Stimulated activated naive B cell treated with anti-CD40 and anti-IgM and Interleukin-4, amounts not matched to agents 10 μg/mL and 1 μg/mL and 100 μg/mL, for 72 hours (primary cell): ENCODE results near the gene BAHCC1.
A peak's percentile ranks its signal among the peaks of the same experiment; 100 is the strongest.

ENCODE experiments used
- ATAC-seq, 2 donors: fragments of 150-1000 bp; cut with Tn5 transposase; replicated peaks; 2 replicates each; pipeline ENCODE4 v1.10.0; 2021; ENCODE audit warnings: moderate library complexity in 1 of 2
- DNase-seq: peaks from one replicate; pipeline ENCODE4 v3.0.0; 2021
- H3K27ac Mint-ChIP-seq: one replicate; pipeline ENCODE4 v1.8.0; 2022; ENCODE audit warnings: mild to moderate bottlenecking, mixed read lengths
- H3K27me3 Mint-ChIP-seq, 2 donors: one replicate each; pipeline ENCODE4 v1.8.0; 2022; ENCODE audit warnings: mixed read lengths in 2 of 2
- H3K36me3 Mint-ChIP-seq, 2 donors: one replicate each; pipeline ENCODE4 v1.8.0; 2022; ENCODE audit warnings: mixed read lengths in 2 of 2, mild to moderate bottlenecking in 1 of 2
- H3K4me1 Mint-ChIP-seq, 2 donors: one replicate each; pipeline ENCODE4 v1.8.0; 2022; ENCODE audit warnings: mixed read lengths in 2 of 2, mild to moderate bottlenecking in 1 of 2
- H3K4me3 Mint-ChIP-seq, 2 donors: one replicate each; pipeline ENCODE4 v1.8.0; 2022; ENCODE audit warnings: mild to moderate bottlenecking in 2 of 2, mixed read lengths in 2 of 2, moderate library complexity in 1 of 2
- H3K9me3 Mint-ChIP-seq, 2 donors: one replicate each; pipeline ENCODE4 v1.8.0; 2022; ENCODE audit warnings: mixed read lengths in 2 of 2, mild to moderate bottlenecking in 1 of 2

BAHCC1 gene

GRCh38 chr17:81447331-81447933 is 52.2 kb downstream of the BAHCC1 start:
- H3K36me3 Mint-ChIP-seq = no peaks in the 10 kb centered on the region
- ATAC-seq (no peak), DNase-seq (no peak)
- peaks cover 7 to 9% of the 10 kb centered on the region in 2 donors for H3K4me1 Mint-ChIP-seq
- H3K27ac Mint-ChIP-seq = no peak overlapping the region
- no peak overlapping the region for H3K4me3 Mint-ChIP-seq
- H3K27me3 Mint-ChIP-seq = peaks cover 10 to 18% of the 10 kb centered on the region in 2 donors
- no peaks in the 10 kb centered on the region for H3K9me3 Mint-ChIP-seq

- no peaks in the 10 kb centered on the region for H3K36me3 Mint-ChIP-seq
- ATAC-seq (peak in 1 of 2 donors; percentile 55), DNase-seq (no peak)
- H3K27ac Mint-ChIP-seq = no peak overlapping the region
- peaks cover 14 to 19% of the 10 kb centered on the region in 2 donors for H3K27me3 Mint-ChIP-seq
- no peaks in the 10 kb centered on the region for H3K9me3 Mint-ChIP-seq
- no peak overlapping the region for H3K4me3 Mint-ChIP-seq
- H3K4me1 Mint-ChIP-seq = peaks cover 11 to 18% of the 10 kb centered on the region in 2 donors
These were observed 53.2 kb downstream of the BAHCC1 start for GRCh38 chr17:81448442-81448841.

- Mint-ChIP-seq H3K27ac (no peak overlapping the region), H3K27me3 (peaks cover 15 to 19% of the 10 kb centered on the region in 2 donors), H3K36me3 (no peaks in the 10 kb centered on the region), H3K4me3 (no peak overlapping the region), H3K9me3 (no peaks in the 10 kb centered on the region), H3K4me1 (peaks cover 13 to 23% of the 10 kb centered on the region in 2 donors)
- ATAC-seq (peak in 1 of 2 donors; percentile 30), DNase-seq (no peak)
These were observed 53.7 kb downstream of the BAHCC1 start for GRCh38 chr17:81448950-81449349.

- DNase-seq (no peak), ATAC-seq (no peak)
- H3K9me3 Mint-ChIP-seq = no peaks in the 10 kb centered on the region
- H3K27me3 Mint-ChIP-seq = peaks cover 15 to 19% of the 10 kb centered on the region in 2 donors
- H3K27ac Mint-ChIP-seq = no peak overlapping the region
- no peak overlapping the region for H3K4me3 Mint-ChIP-seq
- H3K4me1 Mint-ChIP-seq = peaks cover 14 to 27% of the 10 kb centered on the region in 2 donors
- H3K36me3 Mint-ChIP-seq = no peaks in the 10 kb centered on the region
These were observed 54.1 kb downstream of the BAHCC1 start for GRCh38 chr17:81449351-81449750.

- Mint-ChIP-seq H3K27ac (no peak overlapping the region), H3K4me3 (no peak overlapping the region), H3K4me1 (peaks cover 23 to 43% of the 10 kb centered on the region in 2 donors), H3K27me3 (peaks cover 18 to 33% of the 10 kb centered on the region in 2 donors), H3K9me3 (no peaks in the 10 kb centered on the region), H3K36me3 (no peaks in the 10 kb centered on the region)
- DNase-seq (no peak), ATAC-seq (no peak)
These were observed 56.6 kb downstream of the BAHCC1 start for GRCh38 chr17:81451823-81452222.

- Mint-ChIP-seq H3K9me3 (peaks cover 0 to 2% of the 10 kb centered on the region in 2 donors), H3K27me3 (peaks cover 18 to 33% of the 10 kb centered on the region in 2 donors), H3K4me1 (peaks cover 25 to 43% of the 10 kb centered on the region in 2 donors), H3K36me3 (no peaks in the 10 kb centered on the region), H3K4me3 (no peak overlapping the region), H3K27ac (no peak overlapping the region)
- DNase-seq = no peak
- no peak for ATAC-seq
These were observed 57.3 kb downstream of the BAHCC1 start for GRCh38 chr17:81452551-81452950.

- no peak overlapping the region for H3K27ac Mint-ChIP-seq
- ATAC-seq = no peak
These were observed 57.8 kb downstream of the BAHCC1 start for GRCh38 chr17:81453076-81453475.

GRCh38 chr17:81453712-81454111 is 58.5 kb downstream of the BAHCC1 start:
- peak in 1 of 2 donors; percentile 52 for ATAC-seq
- no peak overlapping the region for H3K27ac Mint-ChIP-seq
- DNase-seq = no peak
- no peaks in the 10 kb centered on the region for H3K36me3 Mint-ChIP-seq
- H3K27me3 Mint-ChIP-seq = peaks cover 18 to 33% of the 10 kb centered on the region in 2 donors
- no peak overlapping the region for H3K4me3 Mint-ChIP-seq
- H3K4me1 Mint-ChIP-seq = peaks cover 23 to 41% of the 10 kb centered on the region in 2 donors
- H3K9me3 Mint-ChIP-seq = peaks cover 0 to 2% of the 10 kb centered on the region in 2 donors

More at GRCh38 chr17:81453076-81453475, 57.8 kb downstream of the BAHCC1 start:
- DNase-seq = no peak
- Mint-ChIP-seq H3K27me3 (peaks cover 18 to 33% of the 10 kb centered on the region in 2 donors), H3K9me3 (peaks cover 0 to 2% of the 10 kb centered on the region in 2 donors), H3K4me1 (peaks cover 25 to 43% of the 10 kb centered on the region in 2 donors), H3K36me3 (no peaks in the 10 kb centered on the region), H3K4me3 (peak overlapping the region in 1 of 2 donors; percentile 30)

- Mint-ChIP-seq H3K27me3 (peaks cover 18 to 33% of the 10 kb centered on the region in 2 donors), H3K27ac (no peak overlapping the region), H3K36me3 (no peaks in the 10 kb centered on the region), H3K9me3 (peaks cover 0 to 2% of the 10 kb centered on the region in 2 donors), H3K4me3 (no peak overlapping the region), H3K4me1 (peaks cover 20 to 35% of the 10 kb centered on the region in 2 donors)
- no peak for DNase-seq
- peak; percentile 59 to 65 for ATAC-seq
These were observed 59.2 kb downstream of the BAHCC1 start for GRCh38 chr17:81454473-81454872.

GRCh38 chr17:81455387-81455786 is 60.1 kb downstream of the BAHCC1 start:
- Mint-ChIP-seq H3K4me1 (peaks cover 18 to 35% of the 10 kb centered on the region in 2 donors), H3K27ac (no peak overlapping the region), H3K9me3 (peaks cover 0 to 2% of the 10 kb centered on the region in 2 donors), H3K4me3 (no peak overlapping the region), H3K36me3 (no peaks in the 10 kb centered on the region), H3K27me3 (peaks cover 11 to 24% of the 10 kb centered on the region in 2 donors)
- ATAC-seq (no peak), DNase-seq (no peak)

- H3K27me3 Mint-ChIP-seq = peaks cover 8 to 21% of the 10 kb centered on the region in 2 donors
- H3K9me3 Mint-ChIP-seq = peaks cover 0 to 2% of the 10 kb centered on the region in 2 donors
- H3K36me3 Mint-ChIP-seq = no peaks in the 10 kb centered on the region
- DNase-seq (no peak), ATAC-seq (no peak)
- H3K4me1 Mint-ChIP-seq = peaks cover 18 to 35% of the 10 kb centered on the region in 2 donors
- no peak overlapping the region for H3K4me3 Mint-ChIP-seq
- no peak overlapping the region for H3K27ac Mint-ChIP-seq
These were observed 60.8 kb downstream of the BAHCC1 start for GRCh38 chr17:81456091-81456490.

GRCh38 chr17:81456798-81457197 is 61.5 kb downstream of the BAHCC1 start:
- H3K4me1 Mint-ChIP-seq = peaks cover 18 to 35% of the 10 kb centered on the region in 2 donors
- no peak overlapping the region for H3K4me3 Mint-ChIP-seq
- H3K36me3 Mint-ChIP-seq = no peaks in the 10 kb centered on the region
- H3K27me3 Mint-ChIP-seq = peaks cover 8 to 21% of the 10 kb centered on the region in 2 donors
- no peak for ATAC-seq
- no peak for DNase-seq
- no peak overlapping the region for H3K27ac Mint-ChIP-seq
- peaks cover 0 to 2% of the 10 kb centered on the region in 2 donors for H3K9me3 Mint-ChIP-seq

- Mint-ChIP-seq H3K9me3 (peaks cover 0 to 2% of the 10 kb centered on the region in 2 donors), H3K4me1 (peaks cover 18 to 35% of the 10 kb centered on the region in 2 donors), H3K4me3 (no peak overlapping the region), H3K36me3 (no peaks in the 10 kb centered on the region), H3K27me3 (peaks cover 8 to 15% of the 10 kb centered on the region in 2 donors), H3K27ac (no peak overlapping the region)
- DNase-seq (no peak), ATAC-seq (no peak)
These were observed 62.1 kb downstream of the BAHCC1 start for GRCh38 chr17:81457401-81457800.

GRCh38 chr17:81457917-81458555 is 62.8 kb downstream of the BAHCC1 start:
- Mint-ChIP-seq H3K9me3 (peaks cover 0 to 2% of the 10 kb centered on the region in 2 donors), H3K36me3 (no peaks in the 10 kb centered on the region), H3K4me1 (peaks cover 17 to 29% of the 10 kb centered on the region in 2 donors), H3K27me3 (peaks cover 8 to 14% of the 10 kb centered on the region in 2 donors), H3K4me3 (no peak overlapping the region), H3K27ac (no peak overlapping the region)
- DNase-seq = no peak
- no peak for ATAC-seq

- Mint-ChIP-seq H3K27me3 (peaks cover 3 to 14% of the 10 kb centered on the region in 2 donors), H3K9me3 (peaks cover 0 to 2% of the 10 kb centered on the region in 2 donors), H3K4me1 (peaks cover 14 to 23% of the 10 kb centered on the region in 2 donors), H3K27ac (no peak overlapping the region), H3K4me3 (no peak overlapping the region), H3K36me3 (no peaks in the 10 kb centered on the region)
- DNase-seq = no peak
- no peak for ATAC-seq
These were observed 63.4 kb downstream of the BAHCC1 start for GRCh38 chr17:81458628-81459027.
